Transverse colon (tissue), 4 donors: ENCODE measurements around the gene ZNF664. TPM values are rescaled to one million over a fixed set of nuclear protein-coding genes. Genes with fewer than 3 reads are reported as not detected.

Experiments
- DNase-seq: peaks from one replicate; pipeline ENCODE4 v3.0.0-alpha.2; 2019
- H3K27ac ChIP-seq, 4 donors: fragments of 200-600 bp; sonication (generic); 2 replicates each; pipeline ENCODE4 v1.5.1; 2016 to 2018; ENCODE audit warnings: inconsistent platforms in 4 of 4
- H3K27me3 ChIP-seq: fragments of 200-600 bp; sonication (generic); 2 replicates; pipeline ENCODE4 v1.5.1; 2017; ENCODE audit warnings: inconsistent platforms
- H3K36me3 ChIP-seq, 4 donors: fragments of 200-600 bp; sonication (generic); 2 replicates each; pipeline ENCODE4 v1.5.1; 2017 to 2019; ENCODE audit warnings: inconsistent platforms in 4 of 4
- H3K4me1 ChIP-seq, 4 donors: fragments of 200-600 bp; sonication (generic); 2 replicates each; pipeline ENCODE4 v1.5.1; 2017 to 2020; ENCODE audit warnings: inconsistent platforms in 4 of 4
- H3K4me3 ChIP-seq, 4 donors: fragments of 200-600 bp; sonication (generic); 1 replicate in 1 of 4; 2 replicates in 3 of 4; pipeline versions ENCODE4 v1.5.1 to v1.6.1; 2017 to 2019; ENCODE audit warnings: inconsistent platforms in 4 of 4
- H3K9me3 ChIP-seq, 2 donors: fragments of 200-600 bp; sonication (generic); 2 replicates each; pipeline ENCODE4 v1.5.1; 2017 to 2019; ENCODE audit warnings: inconsistent platforms in 2 of 2
- EP300 ChIP-seq: sonication (generic); formaldehyde crosslinking; IDR thresholded peaks from one replicate; pipeline ENCODE4 v1.6.1; 2017; ENCODE audit warnings: antibody characterized with exemption, low read depth
- POLR2A ChIP-seq: fragments of 450-650 bp; IDR thresholded peaks from one replicate; pipeline ENCODE4 v1.6.1; 2016; ENCODE audit warnings: antibody characterized with exemption, mild to moderate bottlenecking, moderate library complexity
- POLR2AphosphoS5 ChIP-seq, 3 donors: sonication (generic); formaldehyde crosslinking; IDR thresholded peaks; one replicate each; pipeline ENCODE4 v1.6.1; 2016; ENCODE audit warnings: antibody characterized with exemption in 3 of 3
- WGBS, 2 donors: methylation state at CpG; one replicate each; pipeline ENCODE4 v1.1.5; 2018; ENCODE audit warnings: low coverage in 1 of 2; 5-methylcytosine and 5-hydroxymethylcytosine counted together
- in situ Hi-C, 4 donors: fragments of 200-750 bp; cut with MboI; loops; one replicate each; pipeline versions ENCODE4 v1.15.0 to v1.15.1; 2017; ENCODE audit warnings: low sequenced_read_pairs in 3 of 4, low pct_ligation_motif_present in 1 of 4, low pct_unique_long_range_greater_than_20kb in 1 of 4
- intact Hi-C: fragments of 100-400 bp; cut with DNase I; formaldehyde crosslinking; loops from one replicate; pipeline ENCODE4 v1.15.1; 2023; ENCODE audit warnings: low total_unique reads
- total RNA-seq, 4 donors: library from RNA; depleted of rRNA; stranded (reverse); fragments of >200 nt; gene quantifications; one replicate each; pipeline ENCODE4 v1.1.0, GENCODE V29; 2016
- TF ChIP-seq, protein P1 (sequence below), 5 experiments: fragments of 200-600 bp in 3 of 5; fragments of 450-650 bp in 2 of 5; sonication (generic) in 3 of 5; IDR thresholded peaks; 1 replicate in 2 of 5; 2 replicates in 3 of 5; pipeline ENCODE4 v1.5.1; 2016 to 2017; ENCODE audit warnings: antibody characterized with exemption in 5 of 5, inconsistent platforms in 3 of 5, mild to moderate bottlenecking in 2 of 5, moderate library complexity in 1 of 5

Gene ZNF664
- total RNA-seq, 4 donors from 2014 or later = 84.4 to 144 (median 103) TPM

DNA sequence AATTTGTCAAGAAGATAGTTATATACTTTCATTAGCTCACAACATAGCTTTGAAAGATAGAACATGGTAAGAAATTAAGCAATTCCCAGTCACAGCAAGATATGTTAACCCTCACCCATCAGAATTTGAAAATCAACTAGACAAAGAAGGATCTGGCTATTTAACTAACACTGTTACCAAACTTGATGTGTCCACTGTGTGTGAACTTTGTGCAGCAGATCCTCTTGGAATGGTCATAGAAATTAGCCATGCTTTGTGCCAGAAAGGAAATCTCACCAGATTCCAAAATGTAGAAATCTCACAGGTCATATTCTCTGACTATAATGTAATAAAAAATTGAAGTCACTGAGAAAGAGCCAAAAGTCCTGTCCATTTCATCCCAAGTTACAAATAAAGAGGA is 46.1 kb downstream of the ZNF664 start:
- no peak overlapping the region for H3K4me3 ChIP-seq
- H3K27me3 ChIP-seq = no peaks in the 10 kb centered on the region
- no peak for TF ChIP-seq POLR2A
- TF ChIP-seq, protein P1, sequence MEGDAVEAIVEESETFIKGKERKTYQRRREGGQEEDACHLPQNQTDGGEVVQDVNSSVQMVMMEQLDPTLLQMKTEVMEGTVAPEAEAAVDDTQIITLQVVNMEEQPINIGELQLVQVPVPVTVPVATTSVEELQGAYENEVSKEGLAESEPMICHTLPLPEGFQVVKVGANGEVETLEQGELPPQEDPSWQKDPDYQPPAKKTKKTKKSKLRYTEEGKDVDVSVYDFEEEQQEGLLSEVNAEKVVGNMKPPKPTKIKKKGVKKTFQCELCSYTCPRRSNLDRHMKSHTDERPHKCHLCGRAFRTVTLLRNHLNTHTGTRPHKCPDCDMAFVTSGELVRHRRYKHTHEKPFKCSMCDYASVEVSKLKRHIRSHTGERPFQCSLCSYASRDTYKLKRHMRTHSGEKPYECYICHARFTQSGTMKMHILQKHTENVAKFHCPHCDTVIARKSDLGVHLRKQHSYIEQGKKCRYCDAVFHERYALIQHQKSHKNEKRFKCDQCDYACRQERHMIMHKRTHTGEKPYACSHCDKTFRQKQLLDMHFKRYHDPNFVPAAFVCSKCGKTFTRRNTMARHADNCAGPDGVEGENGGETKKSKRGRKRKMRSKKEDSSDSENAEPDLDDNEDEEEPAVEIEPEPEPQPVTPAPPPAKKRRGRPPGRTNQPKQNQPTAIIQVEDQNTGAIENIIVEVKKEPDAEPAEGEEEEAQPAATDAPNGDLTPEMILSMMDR (IDR thresholded peaks at IDR 0.05) = no peak
- TF ChIP-seq POLR2AphosphoS5 (IDR thresholded peaks at IDR 0.05) = no peak
- TF ChIP-seq EP300 = no peak
- no peak for DNase-seq
- in situ Hi-C loops = no loop called here
- H3K27ac ChIP-seq = no peak overlapping the region
- H3K4me1 ChIP-seq = peaks cover 0 to 9% (median 0%) of the 10 kb centered on the region in 4 donors
- no peaks in the 10 kb centered on the region for H3K36me3 ChIP-seq
- intact Hi-C loops = no loop called here
- no peaks in the 10 kb centered on the region for H3K9me3 ChIP-seq

DNA sequence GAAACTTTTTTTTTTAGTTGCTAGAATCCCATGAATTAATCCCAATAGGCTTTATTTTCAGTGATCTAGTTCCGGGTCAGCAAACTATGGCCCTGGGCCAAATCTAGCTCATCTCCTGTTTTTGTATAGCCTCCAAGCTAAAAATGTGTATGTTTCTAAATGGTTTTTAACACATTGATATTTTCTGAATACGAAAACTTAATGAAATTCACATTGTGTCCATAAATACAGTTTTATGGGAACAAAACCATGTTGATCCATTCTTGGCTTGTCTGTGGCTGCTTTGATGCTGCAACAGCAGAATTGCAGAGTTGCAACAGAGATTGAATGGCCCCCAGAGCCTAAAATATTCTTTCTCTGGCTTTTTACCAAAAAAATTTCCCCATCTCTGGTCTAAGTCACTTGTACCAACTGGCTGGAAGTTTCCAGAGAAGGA is 47.5 kb downstream of the ZNF664 start:
- peaks cover 0 to 9% (median 0%) of the 10 kb centered on the region in 4 donors for H3K4me1 ChIP-seq
- no peaks in the 10 kb centered on the region for H3K9me3 ChIP-seq
- in situ Hi-C loops (no loop called here), intact Hi-C loops (no loop called here)
- DNase-seq = no peak
- H3K27ac ChIP-seq = no peak overlapping the region
- 73 to 81% methylated on average over 2 of the region's 2 CpGs for WGBS, 2 donors
- H3K27me3 ChIP-seq = no peaks in the 10 kb centered on the region
- H3K4me3 ChIP-seq = no peak overlapping the region
- no peak for TF ChIP-seq POLR2A
- TF ChIP-seq POLR2AphosphoS5 (IDR thresholded peaks at IDR 0.05) = no peak
- no peak for TF ChIP-seq EP300
- TF ChIP-seq, protein P1 (IDR thresholded peaks at IDR 0.05) = no peak
- no peaks in the 10 kb centered on the region for H3K36me3 ChIP-seq

DNA sequence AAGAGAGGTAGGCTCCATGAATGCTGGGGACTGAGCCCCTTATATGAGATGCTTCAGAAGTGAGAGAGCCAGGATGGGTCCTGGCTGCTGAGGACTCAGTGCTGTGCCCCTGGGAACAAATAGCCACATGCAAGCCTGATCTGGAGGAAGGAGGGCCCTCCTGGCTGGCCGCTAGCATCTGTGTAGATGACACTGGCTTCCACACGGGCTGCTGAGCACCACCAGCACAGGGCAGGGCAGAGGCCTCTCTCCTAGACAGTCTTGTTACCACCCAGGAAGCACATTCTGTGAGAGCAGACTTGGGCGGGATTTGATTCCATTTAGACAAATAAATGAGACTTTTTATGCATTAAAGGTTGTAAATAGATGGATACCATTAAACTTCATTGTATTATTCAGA is 48.0 kb downstream of the ZNF664 start:
- Histone ChIP-seq H3K27ac (no peak overlapping the region), H3K27me3 (no peaks in the 10 kb centered on the region)
- WGBS, 2 donors = 59 to 80% methylated on average over 1 to 3 of the region's 3 CpGs

DNA sequence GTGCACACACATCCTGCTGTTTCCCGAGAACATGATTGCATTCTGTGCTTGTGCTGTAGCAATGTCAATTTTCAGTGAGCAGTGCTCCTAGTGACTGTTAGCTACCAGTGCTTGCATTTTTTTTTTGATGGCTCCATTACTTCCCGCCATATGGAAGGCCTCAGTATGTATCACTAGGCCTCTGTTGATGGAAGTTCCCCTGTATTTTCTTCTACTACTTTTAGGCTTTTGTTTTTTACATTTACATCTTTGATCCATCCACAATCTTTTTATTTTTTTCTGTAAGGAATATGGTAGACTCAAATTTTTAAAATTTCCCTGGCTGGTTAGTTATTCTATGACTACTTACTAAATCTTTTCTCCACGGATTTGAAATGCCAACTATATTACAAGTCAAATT is 49.1 kb downstream of the ZNF664 start:
- intact Hi-C loops = no loop called here

More for the DNA sequence above, 48.0 kb downstream of the ZNF664 start:
- Histone ChIP-seq H3K4me3 (no peak overlapping the region), H3K9me3 (no peaks in the 10 kb centered on the region), H3K36me3 (no peaks in the 10 kb centered on the region), H3K4me1 (peaks cover 0 to 9% (median 0%) of the 10 kb centered on the region in 4 donors)
- intact Hi-C loops (no loop called here), in situ Hi-C loops (no loop called here)
- no peak for TF ChIP-seq POLR2AphosphoS5 (IDR thresholded peaks at IDR 0.05)
- no peak for TF ChIP-seq EP300
- TF ChIP-seq, protein P1 (IDR thresholded peaks at IDR 0.05) = no peak
- no peak for TF ChIP-seq POLR2A
- DNase-seq = no peak

More for the DNA sequence above, 49.1 kb downstream of the ZNF664 start:
- H3K36me3 ChIP-seq = no peaks in the 10 kb centered on the region
- no peak for TF ChIP-seq POLR2AphosphoS5 (IDR thresholded peaks at IDR 0.05)
- TF ChIP-seq EP300 = no peak
- no peak for TF ChIP-seq POLR2A
- TF ChIP-seq, protein P1 (IDR thresholded peaks at IDR 0.05) = no peak
- H3K27me3 ChIP-seq = no peaks in the 10 kb centered on the region
- H3K27ac ChIP-seq = no peak overlapping the region
- DNase-seq = no peak
- H3K4me3 ChIP-seq = no peak overlapping the region
- in situ Hi-C loops = no loop called here
- H3K4me1 ChIP-seq = peaks cover 0 to 9% (median 0%) of the 10 kb centered on the region in 4 donors
- WGBS, 2 donors = 93 to 96% methylated on average over 2 to 3 of the region's 3 CpGs
- no peaks in the 10 kb centered on the region for H3K9me3 ChIP-seq
